NOMO-1 treated with DMSO at 0.1 percent for 48 hours (cell line): Measurements from ENCODE around the gene CLSTN1.

Experiments
- DNase-seq: peaks from one replicate; lab custom pipeline; 2025; ENCODE audit not compliant: unreplicated experiment; lab: John Stamatoyannopoulos, UW

Gene CLSTN1

GRCh38 chr1:9823943-9824701 is at the start of gene CLSTN1:
TSS of gene CLSTN1 (minus strand) at chr1:9823965. CDS start at chr1:9823733, 232 bp downstream.
- DNase-seq = peak; percentile 73

- no peak for DNase-seq
Measured at GRCh38 chr1:9873385-9873784, 49.6 kb upstream of the CLSTN1 start.

GRCh38 chr1:9872430-9873165 is 48.8 kb upstream of the CLSTN1 start:
- no peak for DNase-seq

GRCh38 chr1:9871707-9872425 is 48.1 kb upstream of the CLSTN1 start:
- no peak for DNase-seq

GRCh38 chr1:9871021-9871420 is 47.3 kb upstream of the CLSTN1 start:
- DNase-seq = no peak

- no peak for DNase-seq
Measured at GRCh38 chr1:9870572-9870971, 46.8 kb upstream of the CLSTN1 start.

- DNase-seq = no peak
Measured at GRCh38 chr1:9869831-9870251, 46.1 kb upstream of the CLSTN1 start.

GRCh38 chr1:9868244-9868590 is 44.5 kb upstream of the CLSTN1 start:
- DNase-seq = no peak

GRCh38 chr1:9867408-9868243 is 43.9 kb upstream of the CLSTN1 start:
- peak; percentile 56 for DNase-seq

GRCh38 chr1:9866836-9867235 is 43.1 kb upstream of the CLSTN1 start:
- DNase-seq = no peak

GRCh38 chr1:9865724-9866123 is 42.0 kb upstream of the CLSTN1 start:
- no peak for DNase-seq

- no peak for DNase-seq
Measured at GRCh38 chr1:9863371-9863770, 39.6 kb upstream of the CLSTN1 start.

GRCh38 chr1:9861360-9861759 is 37.6 kb upstream of the CLSTN1 start:
- no peak for DNase-seq

GRCh38 chr1:9860887-9861286 is 37.1 kb upstream of the CLSTN1 start:
- no peak for DNase-seq

GRCh38 chr1:9859281-9860014 is 35.7 kb upstream of the CLSTN1 start:
- no peak for DNase-seq

- DNase-seq = no peak
Measured at GRCh38 chr1:9858293-9859035, 34.7 kb upstream of the CLSTN1 start.

- no peak for DNase-seq
Measured at GRCh38 chr1:9855186-9855585, 31.4 kb upstream of the CLSTN1 start.

GRCh38 chr1:9853249-9853595 is 29.5 kb upstream of the CLSTN1 start:
- DNase-seq = no peak

- no peak for DNase-seq
Measured at GRCh38 chr1:9852410-9853248, 28.9 kb upstream of the CLSTN1 start.
